Upper lobe of left lung (tissue), 6 donors: Measurements from ENCODE around the gene KAT6B. TPM values are rescaled to one million over a fixed set of nuclear protein-coding genes. Genes with fewer than 3 reads are reported as not detected.

Experiments used
- ATAC-seq, 2 donors: fragments of 200-7000 bp; cut with Tn5 transposase; one replicate each; pipeline ENCODE4 v1.9.1; 2022; ENCODE audit warnings: mild to moderate bottlenecking in 2 of 2, moderate library complexity in 2 of 2; ENCODE audit not compliant: low FRiP score in 2 of 2
- DNase-seq, 2 donors: peaks; one replicate each; pipeline ENCODE4 v3.0.0-alpha.2; 2019 to 2020
- H3K27ac ChIP-seq, 4 donors: fragments of 200-600 bp; sonication (generic); one replicate each; pipeline ENCODE4 v1.5.1; 2016 to 2019
- H3K27me3 ChIP-seq, 4 donors: fragments of 200-600 bp; sonication (generic); one replicate each; pipeline ENCODE4 v1.5.1; 2017 to 2019
- H3K36me3 ChIP-seq, 4 donors: fragments of 200-600 bp; sonication (generic); one replicate each; pipeline ENCODE4 v1.5.1; 2016 to 2019
- H3K4me1 ChIP-seq, 4 donors: fragments of 200-600 bp; sonication (generic); one replicate each; pipeline ENCODE4 v1.5.1; 2018 to 2019
- H3K4me3 ChIP-seq, 4 donors: fragments of 200-600 bp; sonication (generic); one replicate each; pipeline ENCODE4 v1.5.1; 2017 to 2019; ENCODE audit warnings: mild to moderate bottlenecking in 2 of 4, moderate library complexity in 1 of 4
- H3K9me3 ChIP-seq, 4 donors: fragments of 200-600 bp; sonication (generic); one replicate each; pipeline ENCODE4 v1.5.1; 2018 to 2019
- CTCF ChIP-seq, 6 experiments: fragments of 450-650 bp in 4 of 6; fragments of 200-600 bp in 2 of 6; sonication (generic) in 2 of 6; IDR thresholded peaks; one replicate each; pipeline ENCODE4 v1.5.1; 2016 to 2019; ENCODE audit warnings: antibody characterized with exemption in 6 of 6
- EP300 ChIP-seq, 4 donors: sonication (generic); formaldehyde crosslinking; IDR thresholded peaks; one replicate each; pipeline ENCODE4 v1.5.1; 2017; ENCODE audit warnings: antibody characterized with exemption in 4 of 4, control low read depth in 2 of 4
- POLR2A ChIP-seq, 4 donors: fragments of 450-650 bp; IDR thresholded peaks; one replicate each; pipeline ENCODE4 v1.5.1; 2016 to 2017; ENCODE audit warnings: antibody characterized with exemption in 4 of 4, mild to moderate bottlenecking in 2 of 4
- POLR2AphosphoS5 ChIP-seq, 2 donors: sonication (generic); formaldehyde crosslinking; IDR thresholded peaks; one replicate each; pipeline ENCODE4 v1.5.1; 2017; ENCODE audit warnings: antibody characterized with exemption in 2 of 2
- WGBS, 2 donors: methylation state at CpG; one replicate each; pipeline ENCODE4 v1.1.5; 2017 to 2018; 5-methylcytosine and 5-hydroxymethylcytosine counted together
- total RNA-seq, 6 donors: library from RNA; depleted of rRNA in 4 of 6; stranded (reverse); fragments of >200 nt in 4 of 6; gene quantifications; one replicate each; pipeline versions ENCODE4 v1.1.0 to v1.2.1, GENCODE V29; 2016 to 2021
- donor health status: DM: no; HTN: no; CAD: no; lungs with moderate emphysema.
- donor health status: DM: no; HTN: yes; CAD: no; lungs with severe emphysema.

The KAT6B gene
- total RNA-seq, 6 donors from 2014 or later: 35.2 to 78.4 (median 38.0) TPM

GRCh38 chr10:75057680-75058079 is 231.3 kb downstream of the KAT6B start:
- 80 to 82% methylated on average over 2 to 4 of the region's 4 CpGs for WGBS, 2 donors
- Histone ChIP-seq H3K36me3 (no peaks in the 10 kb centered on the region), H3K27me3 (no peaks in the 10 kb centered on the region), H3K27ac (no peak overlapping the region), H3K4me1 (no peaks in the 10 kb centered on the region), H3K4me3 (no peak overlapping the region), H3K9me3 (no peaks in the 10 kb centered on the region)
- TF ChIP-seq CTCF (IDR thresholded peaks at IDR 0.05) (no peak), EP300 (IDR thresholded peaks at IDR 0.05) (no peak), POLR2A (IDR thresholded peaks at IDR 0.05) (no peak), POLR2AphosphoS5 (IDR thresholded peaks at IDR 0.05) (no peak)
- ATAC-seq (no peak), DNase-seq (no peak)

GRCh38 chr10:75058161-75058560 is 231.8 kb downstream of the KAT6B start:
- ATAC-seq (peak in 1 of 2 donors; percentile 72), DNase-seq (peak in 1 of 2 donors; percentile 66)
- no peak for TF ChIP-seq POLR2AphosphoS5 (IDR thresholded peaks at IDR 0.05)
- no peak for TF ChIP-seq EP300 (IDR thresholded peaks at IDR 0.05)
- TF ChIP-seq POLR2A (IDR thresholded peaks at IDR 0.05): no peak
- no peaks in the 10 kb centered on the region for H3K36me3 ChIP-seq
- H3K4me1 ChIP-seq: no peaks in the 10 kb centered on the region
- no peaks in the 10 kb centered on the region for H3K27me3 ChIP-seq
- no peak overlapping the region for H3K4me3 ChIP-seq
- H3K9me3 ChIP-seq: no peaks in the 10 kb centered on the region
- no peak overlapping the region for H3K27ac ChIP-seq
- WGBS, 2 donors: 85 to 93% methylated on average over 6 to 10 of the region's 10 CpGs

GRCh38 chr10:75061709-75062505 is 235.5 kb downstream of the KAT6B start:
- H3K4me3 ChIP-seq: no peak overlapping the region
- H3K36me3 ChIP-seq: no peaks in the 10 kb centered on the region
- H3K9me3 ChIP-seq: no peaks in the 10 kb centered on the region
- TF ChIP-seq EP300 (IDR thresholded peaks at IDR 0.05) (no peak), CTCF (IDR thresholded peaks at IDR 0.05) (no peak), POLR2A (IDR thresholded peaks at IDR 0.05) (no peak), POLR2AphosphoS5 (IDR thresholded peaks at IDR 0.05) (no peak)
- ATAC-seq: peak; percentile 7 to 48
- H3K4me1 ChIP-seq: no peaks in the 10 kb centered on the region
- no peak overlapping the region for H3K27ac ChIP-seq
- 85 to 97% methylated on average over 15 of the region's 15 CpGs for WGBS, 2 donors
- no peaks in the 10 kb centered on the region for H3K27me3 ChIP-seq
- DNase-seq: peak in 1 of 2 donors; percentile 9

GRCh38 chr10:75062506-75063299 is 236.3 kb downstream of the KAT6B start:
- Histone ChIP-seq H3K9me3 (no peaks in the 10 kb centered on the region), H3K4me3 (no peak overlapping the region), H3K27me3 (no peaks in the 10 kb centered on the region), H3K4me1 (no peaks in the 10 kb centered on the region), H3K27ac (no peak overlapping the region), H3K36me3 (no peaks in the 10 kb centered on the region)
- TF ChIP-seq POLR2A (IDR thresholded peaks at IDR 0.05): no peak
- TF ChIP-seq POLR2AphosphoS5 (IDR thresholded peaks at IDR 0.05): no peak
- no peak for TF ChIP-seq CTCF (IDR thresholded peaks at IDR 0.05)
- TF ChIP-seq EP300 (IDR thresholded peaks at IDR 0.05): no peak
- WGBS, 2 donors: 66 to 92% methylated on average over 7 to 10 of the region's 10 CpGs
- DNase-seq (peak in 1 of 2 donors; percentile 24), ATAC-seq (peak in 1 of 2 donors; percentile 92)

GRCh38 chr10:75063461-75064230 is 237.2 kb downstream of the KAT6B start:
- WGBS, 2 donors: 90% methylated on average over 8 of the region's 8 CpGs
- ATAC-seq: no peak
- H3K27me3 ChIP-seq: no peaks in the 10 kb centered on the region
- H3K4me3 ChIP-seq: no peak overlapping the region
- no peaks in the 10 kb centered on the region for H3K36me3 ChIP-seq
- H3K4me1 ChIP-seq: no peaks in the 10 kb centered on the region
- H3K9me3 ChIP-seq: no peaks in the 10 kb centered on the region
- no peak for DNase-seq
- H3K27ac ChIP-seq: no peak overlapping the region
- TF ChIP-seq EP300 (IDR thresholded peaks at IDR 0.05): no peak
